GM19351 (cell line): ENCODE results near the gene NUAK2.
"Not testable (repeated sequence)": the region's sequence is repeated elsewhere in the genome, so short reads cannot be mapped to it uniquely, and the experiment has no call there.

Source experiments
- ATAC-seq: cut with Tn5 transposase; IDR thresholded peaks from one replicate; pipeline ENCODE4 v1.9.1; 2021; ENCODE audit warnings: mild to moderate bottlenecking, moderate library complexity; ENCODE audit not compliant: unreplicated experiment

NUAK2 gene

DNA sequence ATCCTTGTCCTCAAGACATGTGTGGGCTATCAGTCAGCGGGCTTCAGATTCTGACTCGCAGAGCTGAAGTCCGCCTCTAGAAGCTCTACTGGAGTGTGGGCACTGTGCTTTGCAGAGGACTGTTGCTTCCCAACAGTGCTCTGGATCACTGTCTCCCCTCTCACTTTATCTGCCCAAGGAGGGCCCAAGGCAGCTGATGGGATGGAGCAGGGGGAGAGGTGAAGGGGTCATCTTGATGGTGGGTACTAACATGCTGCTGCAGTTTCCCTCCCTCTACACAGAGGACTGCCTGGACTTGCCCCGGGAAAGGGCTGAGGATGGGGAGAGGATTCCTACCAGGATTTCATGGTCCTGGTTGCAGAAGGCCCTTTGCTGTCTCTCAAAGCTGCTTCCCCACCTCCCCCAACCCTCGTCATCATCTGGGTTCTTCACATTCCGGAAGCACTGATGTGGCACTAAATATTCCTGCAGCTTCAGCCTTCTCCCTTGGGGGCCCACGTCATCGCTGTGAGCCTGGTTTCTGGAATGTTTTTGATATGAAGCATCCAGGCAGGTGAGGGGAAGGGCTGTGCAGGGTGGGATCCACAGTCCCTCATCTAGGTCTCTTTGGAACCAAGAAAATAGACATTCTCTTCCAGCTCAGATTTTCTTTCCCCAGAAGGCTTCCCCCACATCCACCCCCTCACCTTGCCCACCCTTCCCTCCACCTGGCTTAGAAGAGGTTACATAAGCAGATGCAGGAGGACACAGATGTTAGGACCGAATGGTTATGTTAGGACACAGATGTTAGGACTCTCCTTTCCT is 23.2 kb downstream of the NUAK2 start:
- ATAC-seq: no peak

GRCh38 chr1:205297546-205298177 is 23.9 kb downstream of the NUAK2 start:
- not testable (repeated sequence) for ATAC-seq

GRCh38 chr1:205296154-205296553 is 25.4 kb downstream of the NUAK2 start:
- no peak for ATAC-seq

GRCh38 chr1:205294934-205295333 is 26.6 kb downstream of the NUAK2 start:
- ATAC-seq: no peak

GRCh38 chr1:205294175-205294917 is 27.2 kb downstream of the NUAK2 start:
- ATAC-seq: no peak

DNA sequence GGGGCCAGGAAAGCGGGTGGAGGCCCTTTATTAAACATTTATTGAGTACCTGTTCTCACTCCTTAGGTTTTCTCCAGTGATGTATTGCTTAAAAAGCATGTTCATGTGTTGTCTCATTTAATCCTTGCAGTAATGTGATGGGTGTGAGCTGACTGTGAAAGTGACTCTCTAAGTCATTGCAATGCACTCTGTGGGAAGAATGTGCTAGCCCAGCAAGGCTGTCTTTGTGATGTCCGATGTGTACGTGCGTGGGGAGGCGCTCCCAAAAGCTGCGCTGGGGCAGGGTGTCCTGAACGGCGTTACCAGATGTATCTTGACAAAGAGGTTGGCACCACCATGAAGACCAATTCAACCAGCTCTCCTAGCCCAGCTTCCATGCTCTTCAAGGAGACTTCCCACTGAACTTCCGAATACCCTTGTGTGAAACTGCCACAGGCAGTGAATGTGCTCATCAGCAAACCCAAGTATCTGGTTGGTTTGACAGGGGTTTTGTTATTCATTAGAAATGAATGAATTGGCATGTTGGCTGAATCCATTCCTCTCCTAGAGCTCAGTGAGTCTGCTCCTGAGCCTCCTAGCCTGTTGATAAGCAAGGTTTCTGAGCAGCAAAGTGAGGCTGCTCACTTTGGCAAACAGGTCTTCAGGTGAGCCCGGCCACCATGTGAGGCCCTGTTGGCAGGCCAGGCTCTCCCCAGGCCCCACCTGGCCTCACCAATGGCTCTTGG is 28.0 kb downstream of the NUAK2 start:
- no peak for ATAC-seq

GRCh38 chr1:205291596-205291995 is 29.9 kb downstream of the NUAK2 start:
- ATAC-seq: no peak

- ATAC-seq: peak; percentile 75
Observed at GRCh38 chr1:205287767-205288559, 33.6 kb downstream of the NUAK2 start.

- ATAC-seq: no peak
Observed at GRCh38 chr1:205287076-205287475, 34.5 kb downstream of the NUAK2 start.

GRCh38 chr1:205286335-205286950 is 35.1 kb downstream of the NUAK2 start:
- ATAC-seq: no peak

DNA sequence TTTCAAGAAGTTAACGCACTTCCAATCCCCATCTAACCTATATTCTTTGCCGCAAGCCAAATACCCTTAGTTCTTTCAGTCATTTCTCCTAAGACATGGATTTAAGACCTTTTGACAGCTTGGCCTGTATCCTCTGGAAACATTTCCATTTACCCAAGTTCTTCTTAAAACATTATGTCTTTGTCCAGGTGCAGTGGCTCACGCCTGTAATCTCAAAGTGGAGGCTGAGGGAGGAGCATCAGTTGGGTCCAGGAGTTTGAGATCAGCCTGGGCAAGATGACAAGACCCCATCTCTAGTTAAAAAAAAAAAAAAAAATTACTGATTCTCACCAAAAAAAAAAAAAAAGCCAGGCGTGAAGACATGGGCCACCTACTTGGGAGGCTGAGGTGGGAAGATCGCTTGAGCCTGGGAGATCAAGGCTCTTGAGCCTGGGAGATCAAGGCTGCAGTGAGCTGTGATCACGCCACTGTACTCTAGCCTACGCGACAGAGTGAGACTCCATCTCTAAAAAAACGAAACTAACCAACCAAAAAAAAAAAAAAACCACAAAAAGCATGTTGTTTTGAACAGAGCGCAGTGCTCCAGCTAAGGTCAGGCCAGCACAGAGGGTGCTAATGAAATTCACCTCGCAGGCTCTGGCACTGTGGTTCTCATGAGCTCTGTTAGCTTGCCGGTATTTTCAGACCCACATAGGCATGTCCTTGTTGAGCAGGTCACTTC is 36.0 kb downstream of the NUAK2 start:
- peak; percentile 29 for ATAC-seq

DNA sequence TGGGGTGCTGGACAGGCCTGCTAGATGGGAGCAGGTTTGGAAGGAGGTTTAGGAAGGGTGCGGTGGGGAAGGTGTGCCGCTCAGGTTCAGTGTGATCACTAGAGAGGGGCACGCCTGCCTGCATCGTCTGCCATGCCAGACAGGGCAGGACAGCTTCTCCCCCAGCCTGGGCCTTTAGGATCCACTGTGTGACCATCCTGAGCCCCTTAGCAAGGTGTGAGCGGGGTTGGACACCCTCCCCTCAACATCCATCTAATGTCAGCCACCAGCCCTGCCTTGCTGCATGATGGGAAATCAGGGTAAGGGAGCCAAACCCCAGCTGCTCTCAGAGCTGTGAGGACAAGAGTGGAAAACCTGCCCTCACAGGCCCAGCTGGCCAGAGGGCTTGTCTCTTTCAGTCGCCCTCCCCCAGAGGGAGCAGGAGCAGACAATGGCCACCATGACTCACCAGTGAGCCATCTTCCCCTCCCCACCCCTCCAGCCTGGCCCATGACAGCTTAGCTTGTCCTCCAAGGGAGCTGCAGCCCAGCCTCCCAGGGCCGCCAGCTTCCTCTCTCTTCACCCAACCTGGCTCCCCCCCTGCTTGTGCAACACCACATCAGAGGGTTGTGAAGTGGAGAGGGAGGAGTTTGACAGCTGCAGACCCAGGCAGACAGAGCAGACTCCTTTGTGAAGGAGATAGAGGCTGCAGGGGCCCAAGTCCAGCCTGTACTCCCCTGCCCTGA is 37.0 kb downstream of the NUAK2 start:
- ATAC-seq: peak; percentile 21

DNA sequence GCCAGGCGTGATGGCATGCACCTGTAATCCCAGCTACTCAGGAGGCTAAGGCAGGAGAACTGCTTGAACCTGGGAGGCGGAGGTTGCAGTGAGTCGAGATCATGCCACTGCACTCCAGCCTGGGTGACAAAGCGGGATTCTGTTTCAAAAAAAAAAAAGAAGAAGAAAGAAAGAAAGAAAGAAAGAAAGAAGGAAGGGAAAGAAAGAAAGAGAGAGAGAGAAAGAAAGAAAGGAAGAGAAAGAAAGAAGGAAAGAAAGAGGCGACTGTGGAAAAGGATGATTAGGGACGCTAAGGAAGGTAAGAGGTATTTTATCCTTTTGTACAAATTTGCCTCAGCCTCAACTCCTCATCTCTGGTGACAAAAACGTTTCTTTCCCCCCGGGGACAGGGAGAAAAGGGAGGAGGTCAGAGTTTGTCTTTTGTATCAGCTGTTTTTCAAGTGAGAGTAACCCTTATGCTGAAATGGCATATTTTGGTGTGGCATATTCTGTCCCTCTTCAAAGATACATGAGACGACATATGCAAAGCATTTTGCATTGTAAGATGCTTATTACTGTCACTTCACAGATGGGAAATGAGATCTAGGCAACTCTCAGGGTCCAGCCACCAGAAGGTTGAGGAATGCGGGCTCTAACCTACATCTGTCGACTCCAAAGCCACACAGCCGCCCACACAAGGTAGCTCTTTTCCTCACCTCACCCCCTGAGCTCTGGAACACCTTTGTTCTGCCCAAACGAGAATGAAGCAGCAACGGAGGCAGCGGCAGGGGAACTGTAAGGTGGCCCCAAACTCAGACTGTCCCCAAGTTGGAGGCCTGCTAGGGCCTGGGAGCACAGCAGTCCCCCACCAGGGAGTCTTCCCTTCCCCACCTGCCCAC is 38.0 kb downstream of the NUAK2 start:
- ATAC-seq: no peak

- ATAC-seq: not testable (repeated sequence)
Observed at GRCh38 chr1:205280666-205281395, 40.7 kb downstream of the NUAK2 start.

- no peak for ATAC-seq
Observed at GRCh38 chr1:205279986-205280385, 41.6 kb downstream of the NUAK2 start.

DNA sequence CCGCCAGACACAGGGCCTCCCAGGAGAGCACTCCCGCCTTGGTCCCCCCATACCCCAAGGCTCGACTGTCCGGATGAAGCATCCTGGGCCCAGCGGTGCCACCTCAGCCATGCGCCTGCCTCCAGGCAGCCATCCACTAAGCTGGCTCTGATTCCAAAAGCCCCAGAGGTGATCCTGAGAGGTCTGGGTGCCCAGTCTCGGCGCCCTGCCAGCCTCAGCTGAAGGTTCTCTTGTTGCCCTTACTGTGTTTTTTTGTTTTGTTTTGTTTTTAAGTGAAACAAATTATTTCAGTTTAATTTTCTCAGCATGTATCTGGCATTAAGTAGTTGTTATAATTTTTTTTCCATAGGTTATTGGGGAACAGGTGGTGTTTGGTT is 44.9 kb downstream of the NUAK2 start:
- no peak for ATAC-seq
